ENCODE measurements around the gene E2F1. TPM values are rescaled to one million over a fixed set of nuclear protein-coding genes. Genes with fewer than 3 reads are reported as not detected.

E2F1 gene
- total and polyA plus RNA-seq, 4 experiments from 2014 or later, result 0.46 to 2.6 (median 1.6) TPM

GRCh38 chr20:33675136-33675959 lies 10.8 kb downstream of the E2F1 start:
- POLR2A ChIA-PET (ENCODE audit: partially characterized antibody), result interaction anchor here (0.9 to 3.4 kb wide), 5 partner anchors 9 to 232 kb away, joined by 3 to 25 read pairs (median 4); partner anchors contain the start of genes ACTL10, PXMP4 and SNTA1
- no peak overlapping the region for H3K27ac ChIP-seq (ENCODE audit: low read depth, low read length)
- Mint-ChIP-seq H3K27me3 (no peaks in the 10 kb centered on the region), H3K36me3 (no peaks in the 10 kb centered on the region), H3K27ac (peak overlapping the region; percentile 31 to 87 (median 77)), H3K4me3 (peak overlapping the region; percentile 73 to 91 (median 82)), H3K4me1 (peaks cover 25 to 66% (median 45%) of the 10 kb centered on the region in 4 donors), H3K9me3 (no peaks in the 10 kb centered on the region)
- H3K36me3 ChIP-seq (ENCODE audit: insufficient read depth, low read length), result no peaks in the 10 kb centered on the region
- no peak overlapping the region for H3K4me3 ChIP-seq (ENCODE audit: low read length in 2 of 2)
- intact Hi-C loops (cut with micrococcal nuclease), result no loop called here
- CTCF ChIA-PET (ENCODE audit: partially characterized antibody), result no interaction called here
- H3K9me3 ChIP-seq (ENCODE audit: control insufficient read depth in 1 of 2, low read length in 2 of 2), result no peaks in the 10 kb centered on the region
- DNase-seq, result no peak
- no peaks in the 10 kb centered on the region for H3K27me3 ChIP-seq (ENCODE audit: insufficient read depth, low read length)
- peaks cover 54% of the 10 kb centered on the region for H3K4me1 ChIP-seq (ENCODE audit: insufficient read depth, low read length)

GRCh38 chr20:33674294-33675135 lies 11.7 kb downstream of the E2F1 start, which contains the start of gene NECAB3:
NECAB3 (minus strand) TSS chr20:33674428; CDS start chr20:33674352, 76 bp downstream.
- peak; percentile 38 to 61 (median 44) for DNase-seq
- H3K9me3 ChIP-seq (ENCODE audit: control insufficient read depth in 1 of 2, low read length in 2 of 2), result no peaks in the 10 kb centered on the region
- Mint-ChIP-seq H3K36me3 (no peaks in the 10 kb centered on the region), H3K4me3 (peak within 1 kb of the TSS; percentile 86 to 91 (median 89)), H3K27ac (peak within 1 kb of the TSS; percentile 61 to 90 (median 78)), H3K27me3 (no peaks in the 10 kb centered on the region), H3K9me3 (no peaks in the 10 kb centered on the region), H3K4me1 (peaks cover 24 to 67% (median 41%) of the 10 kb centered on the region in 4 donors)
- CTCF ChIA-PET (ENCODE audit: partially characterized antibody), result no interaction called here
- POLR2A ChIA-PET (ENCODE audit: partially characterized antibody), result interaction anchor here (0.9 to 3.4 kb wide), 4 partner anchors 8 to 231 kb away, joined by 3 to 25 read pairs (median 5); partner anchors contain the start of genes ACTL10, PXMP4 and SNTA1
- intact Hi-C loops (cut with micrococcal nuclease), result no loop called here
- peak within 1 kb of the TSS; percentile 43 for H3K27ac ChIP-seq (ENCODE audit: low read depth, low read length)
- H3K27me3 ChIP-seq (ENCODE audit: insufficient read depth, low read length), result no peaks in the 10 kb centered on the region
- H3K4me1 ChIP-seq (ENCODE audit: insufficient read depth, low read length), result peaks cover 46% of the 10 kb centered on the region
- no peaks in the 10 kb centered on the region for H3K36me3 ChIP-seq (ENCODE audit: insufficient read depth, low read length)
- H3K4me3 ChIP-seq (ENCODE audit: low read length in 2 of 2), result peak within 1 kb of the TSS; percentile 22 to 49

GRCh38 chr20:33673410-33674293 lies 12.5 kb downstream of the E2F1 start:
- Mint-ChIP-seq H3K4me1 (peaks cover 18 to 63% (median 33%) of the 10 kb centered on the region in 4 donors), H3K36me3 (no peaks in the 10 kb centered on the region), H3K27ac (peak overlapping the region in 5 of 7 donors; percentile 75 to 90 (median 88)), H3K27me3 (no peaks in the 10 kb centered on the region), H3K4me3 (peak overlapping the region; percentile 82 to 91 (median 89)), H3K9me3 (no peaks in the 10 kb centered on the region)
- H3K4me1 ChIP-seq (ENCODE audit: insufficient read depth, low read length), result peaks cover 37% of the 10 kb centered on the region
- H3K27me3 ChIP-seq (ENCODE audit: insufficient read depth, low read length), result no peaks in the 10 kb centered on the region
- ChIA-PET POLR2A (ENCODE audit: partially characterized antibody) (interaction anchor here (0.5 to 3.4 kb wide), 3 partner anchors 10 to 230 kb away, joined by 3 to 25 read pairs (median 3); partner anchors contain the start of gene SNTA1), CTCF (ENCODE audit: partially characterized antibody) (no interaction called here)
- H3K9me3 ChIP-seq (ENCODE audit: control insufficient read depth in 1 of 2, low read length in 2 of 2), result no peaks in the 10 kb centered on the region
- H3K27ac ChIP-seq (ENCODE audit: low read depth, low read length), result peak overlapping the region; percentile 43
- peak overlapping the region; percentile 22 to 49 for H3K4me3 ChIP-seq (ENCODE audit: low read length in 2 of 2)
- intact Hi-C loops (cut with micrococcal nuclease), result no loop called here
- no peak for DNase-seq
- no peaks in the 10 kb centered on the region for H3K36me3 ChIP-seq (ENCODE audit: insufficient read depth, low read length)

DNA sequence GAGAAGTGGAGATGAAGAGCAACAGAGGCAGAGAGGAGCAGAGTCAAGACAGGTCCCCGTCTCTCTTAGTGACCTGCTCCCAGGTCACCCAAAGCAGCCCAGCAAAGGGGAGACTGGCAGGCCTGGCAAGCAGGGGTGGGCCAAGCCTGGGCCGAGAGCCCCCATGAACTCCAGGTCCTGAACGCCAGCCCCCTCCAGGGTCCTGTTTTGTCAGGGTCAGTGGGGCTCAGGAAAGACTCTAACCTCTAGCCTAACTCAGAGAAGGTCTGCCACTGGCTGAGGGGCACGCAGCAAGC lies 13.1 kb downstream of the E2F1 start:
- H3K27ac ChIP-seq (ENCODE audit: low read depth, low read length), result no peak overlapping the region
- peak overlapping the region in 6 of 7 donors; percentile 15 to 80 (median 64) for H3K27ac Mint-ChIP-seq
- intact Hi-C loops (cut with micrococcal nuclease), result no loop called here
- H3K36me3 Mint-ChIP-seq, result no peaks in the 10 kb centered on the region
- POLR2A ChIA-PET (ENCODE audit: partially characterized antibody), result interaction anchor here (0.7 to 3.4 kb wide), 2 partner anchors 9 to 20 kb away, joined by 3 to 25 read pairs; no protein-coding TSS in a partner anchor
- no peaks in the 10 kb centered on the region for H3K27me3 Mint-ChIP-seq
- H3K4me1 ChIP-seq (ENCODE audit: insufficient read depth, low read length), result peaks cover 37% of the 10 kb centered on the region
- DNase-seq, result no peak
- no peaks in the 10 kb centered on the region for H3K36me3 ChIP-seq (ENCODE audit: insufficient read depth, low read length)
- no peaks in the 10 kb centered on the region for H3K9me3 Mint-ChIP-seq
- H3K27me3 ChIP-seq (ENCODE audit: insufficient read depth, low read length), result no peaks in the 10 kb centered on the region
- no peaks in the 10 kb centered on the region for H3K9me3 ChIP-seq (ENCODE audit: control insufficient read depth in 1 of 2, low read length in 2 of 2)
- peak overlapping the region; percentile 82 to 91 (median 89) for H3K4me3 Mint-ChIP-seq
- CTCF ChIA-PET (ENCODE audit: partially characterized antibody), result interaction anchor here (1.0 kb wide), 1 partner anchor 157 kb away, joined by 4 read pairs; no protein-coding TSS in a partner anchor
- peaks cover 15 to 62% (median 32%) of the 10 kb centered on the region in 4 donors for H3K4me1 Mint-ChIP-seq
- H3K4me3 ChIP-seq (ENCODE audit: low read length in 2 of 2), result peak overlapping the region in 1 of 2 donors; percentile 22

- H3K9me3 ChIP-seq (ENCODE audit: control insufficient read depth in 1 of 2, low read length in 2 of 2), result no peaks in the 10 kb centered on the region
- peak overlapping the region in 5 of 7 donors; percentile 62 to 85 (median 74) for H3K27ac Mint-ChIP-seq
These were observed 13.6 kb downstream of the E2F1 start for GRCh38 chr20:33672426-33673113.

More at GRCh38 chr20:33672426-33673113, 13.6 kb downstream of the E2F1 start:
- Histone ChIP-seq H3K4me3 (ENCODE audit: low read length in 2 of 2) (no peak overlapping the region), H3K36me3 (ENCODE audit: insufficient read depth, low read length) (no peaks in the 10 kb centered on the region), H3K4me1 (ENCODE audit: insufficient read depth, low read length) (peaks cover 34% of the 10 kb centered on the region), H3K27ac (ENCODE audit: low read depth, low read length) (no peak overlapping the region), H3K27me3 (ENCODE audit: insufficient read depth, low read length) (no peaks in the 10 kb centered on the region)
- Mint-ChIP-seq H3K36me3 (no peaks in the 10 kb centered on the region), H3K9me3 (no peaks in the 10 kb centered on the region), H3K4me3 (peak overlapping the region; percentile 25 to 91 (median 88)), H3K27me3 (no peaks in the 10 kb centered on the region), H3K4me1 (peaks cover 16 to 59% (median 30%) of the 10 kb centered on the region in 4 donors)
- POLR2A ChIA-PET (ENCODE audit: partially characterized antibody), result interaction anchor here (0.7 kb wide), 1 partner anchor 19 kb away, joined by 3 read pairs; no protein-coding TSS in a partner anchor
- CTCF ChIA-PET (ENCODE audit: partially characterized antibody), result interaction anchor here (1.0 kb wide), 1 partner anchor 157 kb away, joined by 4 read pairs; no protein-coding TSS in a partner anchor
- no peak for DNase-seq
- intact Hi-C loops (cut with micrococcal nuclease), result no loop called here
